Endodermal cell (in vitro differentiated cells): ENCODE data around the gene ADRB1. TPM values are rescaled to one million over a fixed set of nuclear protein-coding genes. Genes with fewer than 3 reads are reported as not detected.

ENCODE experiments used
- DNase-seq: peaks from one replicate; pipeline ENCODE4 v3.0.0-alpha.2; 2017
- H3K27ac ChIP-seq: 2 replicates; pipeline ENCODE4 v1.5.1; 2013; ENCODE audit warnings: mild to moderate bottlenecking, low read depth, low read length, moderate library complexity
- H3K27me3 ChIP-seq: 2 replicates; pipeline ENCODE4 v1.6.1; 2013; ENCODE audit warnings: mild to moderate bottlenecking, low read length, moderate library complexity; ENCODE audit not compliant: insufficient read depth, control insufficient read depth, poor library complexity, severe bottlenecking
- H3K36me3 ChIP-seq: 2 replicates; pipeline ENCODE4 v1.7.0; 2013; ENCODE audit warnings: mild to moderate bottlenecking, low read length, moderate library complexity; ENCODE audit not compliant: control insufficient read depth, insufficient read depth
- H3K4me1 ChIP-seq: one replicate; pipeline ENCODE4 v1.7.0; 2013; ENCODE audit warnings: low read length; ENCODE audit not compliant: control insufficient read depth, insufficient read depth
- H3K4me3 ChIP-seq: 2 replicates; pipeline ENCODE4 v1.5.1; 2013; ENCODE audit warnings: mild to moderate bottlenecking, low read length, moderate library complexity
- H3K9ac ChIP-seq: 2 replicates; pipeline ENCODE4 v1.6.1; 2013; ENCODE audit warnings: mild to moderate bottlenecking, low read length, moderate library complexity; ENCODE audit not compliant: poor library complexity, severe bottlenecking; ENCODE audit errors: extremely low read depth
- H3K9me3 ChIP-seq: 2 replicates; pipeline ENCODE4 v1.6.1; 2013; ENCODE audit warnings: mild to moderate bottlenecking, low read length, moderate library complexity; ENCODE audit not compliant: control insufficient read depth
- H3K27ac Mint-ChIP-seq: 2 replicates; pipeline ENCODE4 v1.8.0; 2020; ENCODE audit warnings: mixed read lengths
- H3K27me3 Mint-ChIP-seq: 2 replicates; pipeline ENCODE4 v1.8.0; 2021; ENCODE audit warnings: mild to moderate bottlenecking, mixed read lengths; ENCODE audit not compliant: insufficient read depth
- H3K36me3 Mint-ChIP-seq: 2 replicates; pipeline ENCODE4 v1.8.0; 2020; ENCODE audit warnings: low read depth, mixed read lengths
- H3K4me1 Mint-ChIP-seq: 2 replicates; pipeline ENCODE4 v1.8.0; 2020; ENCODE audit warnings: mixed read lengths
- H3K4me3 Mint-ChIP-seq: 2 replicates; pipeline ENCODE4 v1.8.0; 2020; ENCODE audit warnings: mild to moderate bottlenecking, moderate library complexity, mixed read lengths
- H3K9me3 Mint-ChIP-seq: 2 replicates; pipeline ENCODE4 v1.8.0; 2020; ENCODE audit warnings: mild to moderate bottlenecking, mixed read lengths
- WGBS, 2 experiments: methylation state at CpG; one replicate each; pipeline versions ENCODE4 v1.1.5 to v1.1.7; 2013; ENCODE audit warnings: missing lambda C conversion rate in 2 of 2, mixed read lengths in 1 of 2; ENCODE audit not compliant: insufficient coverage in 1 of 2, insufficient read length in 1 of 2; 5-methylcytosine and 5-hydroxymethylcytosine counted together
- total RNA-seq, 2 donors: library from RNA; stranded (reverse); fragmentation: NEBNext Ultra II Directional in 1 of 2; extraction: Animal tissue kit (Norgen Biotek cat#: 25700) in 1 of 2; gene quantifications; 2 replicates in 1 of 2; 3 replicates in 1 of 2; pipeline ENCODE4 v1.2.1, GENCODE V29; 2021
- TF ChIP-seq, protein P1 (sequence below): fragments of 200-600 bp; sonication (generic); conservative IDR thresholded peaks from 2 replicates; pipeline ENCODE4 v1.5.0; 2021; ENCODE audit warnings: antibody characterized with exemption, mild to moderate bottlenecking

ADRB1 gene
- total RNA-seq, 2 donors from 2014 or later, result not detected

DNA sequence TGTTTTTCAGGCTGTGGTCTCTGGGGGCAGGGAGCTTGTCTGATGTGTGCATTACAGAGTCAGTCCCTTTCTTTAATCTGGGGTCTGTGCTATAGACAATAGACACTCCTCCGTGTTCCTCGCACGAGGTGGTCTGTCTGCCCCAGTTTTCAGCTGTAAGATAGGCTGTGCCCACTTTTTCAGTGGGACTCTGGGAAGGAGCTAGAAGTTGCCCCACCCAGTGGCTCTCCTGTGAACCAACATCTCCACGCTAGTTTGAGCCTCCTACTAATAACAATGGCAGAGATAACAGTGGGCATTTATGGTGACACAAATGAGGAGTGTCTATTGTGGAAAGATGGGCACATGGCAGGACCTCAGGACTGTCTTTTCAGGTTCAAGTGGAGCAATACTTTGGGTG, 44.0 kb downstream of the ADRB1 start:
- Mint-ChIP-seq H3K27me3 (no peaks in the 10 kb centered on the region), H3K4me3 (no peak overlapping the region), H3K36me3 (no peaks in the 10 kb centered on the region), H3K27ac (no peak overlapping the region), H3K9me3 (peaks cover 3% of the 10 kb centered on the region), H3K4me1 (no peaks in the 10 kb centered on the region)
- TF ChIP-seq, protein P1, sequence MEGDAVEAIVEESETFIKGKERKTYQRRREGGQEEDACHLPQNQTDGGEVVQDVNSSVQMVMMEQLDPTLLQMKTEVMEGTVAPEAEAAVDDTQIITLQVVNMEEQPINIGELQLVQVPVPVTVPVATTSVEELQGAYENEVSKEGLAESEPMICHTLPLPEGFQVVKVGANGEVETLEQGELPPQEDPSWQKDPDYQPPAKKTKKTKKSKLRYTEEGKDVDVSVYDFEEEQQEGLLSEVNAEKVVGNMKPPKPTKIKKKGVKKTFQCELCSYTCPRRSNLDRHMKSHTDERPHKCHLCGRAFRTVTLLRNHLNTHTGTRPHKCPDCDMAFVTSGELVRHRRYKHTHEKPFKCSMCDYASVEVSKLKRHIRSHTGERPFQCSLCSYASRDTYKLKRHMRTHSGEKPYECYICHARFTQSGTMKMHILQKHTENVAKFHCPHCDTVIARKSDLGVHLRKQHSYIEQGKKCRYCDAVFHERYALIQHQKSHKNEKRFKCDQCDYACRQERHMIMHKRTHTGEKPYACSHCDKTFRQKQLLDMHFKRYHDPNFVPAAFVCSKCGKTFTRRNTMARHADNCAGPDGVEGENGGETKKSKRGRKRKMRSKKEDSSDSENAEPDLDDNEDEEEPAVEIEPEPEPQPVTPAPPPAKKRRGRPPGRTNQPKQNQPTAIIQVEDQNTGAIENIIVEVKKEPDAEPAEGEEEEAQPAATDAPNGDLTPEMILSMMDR, result peak; percentile 6
- no peaks in the 10 kb centered on the region for H3K36me3 ChIP-seq
- H3K4me3 ChIP-seq, result no peak overlapping the region
- H3K4me1 ChIP-seq, result no peaks in the 10 kb centered on the region
- H3K27ac ChIP-seq, result no peak overlapping the region
- WGBS, 2 experiments, result 84% methylated on average over 4 of the region's 4 CpGs; no CpG with 5 or more reads in 1 of the 2 experiments
- H3K9ac ChIP-seq, result no peak overlapping the region
- DNase-seq, result no peak
- no peaks in the 10 kb centered on the region for H3K27me3 ChIP-seq
- H3K9me3 ChIP-seq, result no peaks in the 10 kb centered on the region

DNA sequence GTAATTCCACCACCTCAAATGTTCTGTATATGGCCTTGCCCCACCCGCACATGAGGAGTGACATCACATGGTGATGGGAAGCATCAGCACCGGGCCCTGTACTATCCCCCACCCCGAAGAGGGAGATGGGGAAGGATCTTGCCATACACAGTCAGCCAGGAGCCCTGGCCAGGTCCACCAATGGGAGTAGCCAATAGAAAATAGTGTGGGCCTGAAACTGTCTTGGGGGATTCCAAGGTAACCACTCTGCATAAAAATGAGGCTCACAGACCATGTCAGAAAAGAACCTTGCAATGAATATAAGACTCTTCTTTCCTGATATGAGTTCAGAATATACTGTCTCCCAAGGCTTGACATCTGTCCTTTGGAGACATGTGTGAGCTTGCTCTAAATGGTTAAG, 51.1 kb downstream of the ADRB1 start:
- Mint-ChIP-seq H3K4me3 (no peak overlapping the region), H3K9me3 (no peaks in the 10 kb centered on the region), H3K4me1 (peaks cover under 1% of the 10 kb centered on the region), H3K36me3 (no peaks in the 10 kb centered on the region), H3K27ac (no peak overlapping the region), H3K27me3 (peaks cover 9% of the 10 kb centered on the region)
- WGBS, 2 experiments, result 98 to 100% methylated on average over 1 to 3 of the region's 3 CpGs
- no peaks in the 10 kb centered on the region for H3K9me3 ChIP-seq
- TF ChIP-seq, protein P1, result no peak
- no peak overlapping the region for H3K9ac ChIP-seq
- H3K4me1 ChIP-seq, result no peaks in the 10 kb centered on the region
- no peak overlapping the region for H3K4me3 ChIP-seq
- H3K36me3 ChIP-seq, result no peaks in the 10 kb centered on the region
- no peak overlapping the region for H3K27ac ChIP-seq
- peaks cover 1% of the 10 kb centered on the region for H3K27me3 ChIP-seq
- no peak for DNase-seq

DNA sequence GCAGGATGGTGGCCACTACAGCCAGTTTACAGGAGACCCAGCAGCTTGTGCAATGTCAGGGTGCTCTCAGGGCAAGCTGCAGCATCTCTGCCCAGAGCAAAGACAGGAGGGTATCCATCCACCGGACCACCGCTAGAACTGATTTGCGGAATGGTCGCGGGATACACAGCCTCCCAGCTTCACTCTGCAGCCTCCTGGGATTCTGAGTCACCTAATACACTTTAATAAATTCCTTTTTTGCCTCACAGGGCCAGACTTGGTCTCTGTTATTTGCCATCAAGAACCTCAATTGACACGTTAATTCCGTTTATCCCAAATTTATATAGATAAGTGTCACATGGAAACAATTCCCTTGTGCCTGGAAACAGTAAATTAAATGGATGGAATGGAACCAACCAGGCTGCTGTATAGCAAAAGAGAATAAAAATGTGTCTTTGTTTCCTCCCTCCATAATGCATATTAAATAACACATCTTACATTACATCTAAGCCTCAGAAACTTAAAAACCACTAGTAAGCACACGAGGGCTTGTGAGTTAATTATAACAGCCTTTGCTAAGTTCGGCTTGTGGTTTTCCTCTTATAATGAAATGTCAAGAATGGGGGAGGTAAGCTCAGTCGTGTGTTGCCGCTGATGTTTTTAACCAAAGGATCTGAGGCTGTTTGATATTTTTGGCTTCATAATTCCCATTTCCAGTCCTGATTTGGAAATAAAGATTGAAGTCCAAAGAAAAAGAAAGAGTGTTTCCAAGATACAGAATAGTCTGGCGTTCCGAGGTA, 52.1 kb downstream of the ADRB1 start:
- H3K9me3 Mint-ChIP-seq, result no peaks in the 10 kb centered on the region
- no peak overlapping the region for H3K4me3 Mint-ChIP-seq
- no peak overlapping the region for H3K27ac ChIP-seq
- H3K4me1 ChIP-seq, result no peaks in the 10 kb centered on the region
- TF ChIP-seq, protein P1, result no peak
- 83 to 90% methylated on average over 7 to 13 of the region's 13 CpGs for WGBS, 2 experiments
- peaks cover 11% of the 10 kb centered on the region for H3K27me3 ChIP-seq
- H3K9ac ChIP-seq, result no peak overlapping the region
- H3K9me3 ChIP-seq, result no peaks in the 10 kb centered on the region
- H3K4me1 Mint-ChIP-seq, result peaks cover 9% of the 10 kb centered on the region
- H3K4me3 ChIP-seq, result no peak overlapping the region
- H3K36me3 Mint-ChIP-seq, result no peaks in the 10 kb centered on the region
- H3K27ac Mint-ChIP-seq, result no peak overlapping the region
- no peak for DNase-seq
- H3K36me3 ChIP-seq, result no peaks in the 10 kb centered on the region
- peaks cover 19% of the 10 kb centered on the region for H3K27me3 Mint-ChIP-seq

Other genes with a start within 250 kb of the ADRB1 start
- gene DCLRE1A, start 189.8 kb upstream of the ADRB1 start, total RNA-seq, result 10 to 100 TPM in 1 of 2 donors, 1 to 10 TPM in 1; 9.6 to 17.8 TPM
- 10 to 100 TPM; 37.7 to 54.9 TPM for gene NHLRC2, start 189.2 kb upstream of the ADRB1 start, total RNA-seq
- 10 to 100 TPM; 19.9 to 22.3 TPM for gene CCDC186, start 130.3 kb downstream of the ADRB1 start, total RNA-seq
- under 1 TPM; 0.09 to 0.15 TPM for gene TDRD1, start 135.5 kb downstream of the ADRB1 start, total RNA-seq
- 1 to 10 TPM; 1.7 to 2.0 TPM for gene VWA2, start 195.4 kb downstream of the ADRB1 start, total RNA-seq